Measurements from ENCODE around the gene RXYLT1.

GRCh38 chr12:63853978-63854377 is 74.3 kb downstream of the RXYLT1 start:
- no peak for TF ChIP-seq CTCF (IDR thresholded peaks at IDR 0.05)
- no peak for TF ChIP-seq POLR2A (IDR thresholded peaks at IDR 0.05)

All from transverse colon (tissue), 3 donors.